GM12874 (cell line): ENCODE measurements around the gene HSP90AB1.

ENCODE experiments used
- CTCF ChIP-seq: IDR thresholded peaks from 2 replicates; pipeline ENCODE4 v1.5.1; 2011; ENCODE audit warnings: low read depth, mild to moderate bottlenecking, control low read depth, low read length, moderate library complexity; ENCODE audit not compliant: insufficient read depth

HSP90AB1 gene

GRCh38 chr6:44246663-44247337, at the start of gene HSP90AB1:
TSS of gene HSP90AB1 (plus strand) at chr6:44247101. CDS start at chr6:44248630, 1,529 bp downstream.
- TF ChIP-seq CTCF: no peak

- no peak for TF ChIP-seq CTCF
Observed at GRCh38 chr6:44198684-44199083, 48.2 kb upstream of the HSP90AB1 start.

- no peak for TF ChIP-seq CTCF
Observed at GRCh38 chr6:44199883-44200282, 47.0 kb upstream of the HSP90AB1 start.

- TF ChIP-seq CTCF: no peak
Observed at GRCh38 chr6:44201200-44201599, 45.7 kb upstream of the HSP90AB1 start.

- TF ChIP-seq CTCF: no peak
Observed at GRCh38 chr6:44201638-44202303, 45.1 kb upstream of the HSP90AB1 start.

- TF ChIP-seq CTCF: no peak
Observed at GRCh38 chr6:44202332-44202971, 44.4 kb upstream of the HSP90AB1 start.

GRCh38 chr6:44202972-44203750, 43.7 kb upstream of the HSP90AB1 start:
- TF ChIP-seq CTCF: no peak
